Islet precursor cell (in vitro differentiated cells): ENCODE measurements around the gene DPP10.
"Not testable (repeated sequence)": the region's sequence is repeated elsewhere in the genome, so short reads cannot be mapped to it uniquely, and the experiment has no call there.

Source experiments
- DNase-seq: peaks from one replicate; pipeline ENCODE4 v3.0.0-alpha.2; 2018

DPP10 gene

DNA sequence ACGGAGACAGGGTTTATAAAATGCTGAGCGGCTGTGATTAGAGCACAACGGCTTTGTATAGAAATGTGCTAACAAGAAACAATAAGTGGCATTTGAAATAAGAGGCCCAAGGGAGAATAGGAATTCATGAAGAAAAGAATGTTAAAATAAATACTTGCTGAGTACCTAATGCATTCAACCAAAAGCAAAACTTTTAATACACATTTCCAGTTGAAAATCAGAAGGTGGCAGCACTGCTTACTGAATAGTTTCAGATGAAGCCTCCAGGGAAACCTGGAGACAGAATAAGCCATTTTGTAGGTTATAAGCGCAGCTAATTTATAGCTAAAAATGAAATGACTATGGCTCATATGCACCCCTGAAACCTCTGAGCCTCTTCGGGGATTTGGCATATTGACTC lies 286.6 kb downstream of the DPP10 start:
- DNase-seq: no peak

- no peak for DNase-seq
Observed at GRCh38 chr2:114735126-114735525, 292.7 kb downstream of the DPP10 start.

DNA sequence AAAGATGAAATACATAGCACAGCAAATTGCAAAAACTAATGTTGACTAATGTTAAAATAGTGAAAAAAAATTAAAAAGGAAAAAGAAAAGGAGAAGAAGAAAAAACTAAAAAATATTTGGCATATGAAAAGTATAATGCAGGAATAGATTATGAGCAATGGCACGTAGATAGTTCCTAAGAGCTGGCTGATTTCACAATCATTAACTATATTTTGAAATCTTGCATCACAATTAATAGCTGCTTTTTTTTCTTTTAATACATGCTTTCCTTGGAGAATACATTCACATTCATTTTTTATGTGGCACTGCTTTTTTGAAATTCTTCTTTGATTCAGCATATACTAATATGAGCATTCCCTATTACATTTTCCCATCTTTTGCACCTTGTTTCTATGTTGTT lies 299.8 kb downstream of the DPP10 start:
- no peak for DNase-seq

DNA sequence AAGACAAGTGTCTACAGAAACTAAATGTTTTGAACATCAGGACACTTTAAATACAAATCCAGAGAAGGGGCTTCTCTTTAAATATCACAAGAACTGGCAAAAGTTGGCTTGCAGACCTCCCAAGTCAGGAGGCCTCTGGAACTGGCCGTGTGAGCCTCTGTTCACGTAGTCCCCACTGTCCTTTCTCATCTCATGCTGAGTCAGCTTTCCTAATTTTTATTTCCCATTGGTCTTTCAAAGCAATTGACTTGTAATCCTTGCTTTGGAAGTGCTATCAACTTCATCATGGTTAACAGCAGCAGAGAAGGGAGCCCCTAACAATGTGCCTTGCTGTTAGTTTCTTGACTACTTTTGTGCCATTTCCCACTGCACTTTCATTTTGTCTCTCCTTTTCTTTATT lies 303.3 kb downstream of the DPP10 start:
- DNase-seq: no peak

GRCh38 chr2:114748175-114748574 lies 305.7 kb downstream of the DPP10 start:
- DNase-seq: not testable (repeated sequence)

DNA sequence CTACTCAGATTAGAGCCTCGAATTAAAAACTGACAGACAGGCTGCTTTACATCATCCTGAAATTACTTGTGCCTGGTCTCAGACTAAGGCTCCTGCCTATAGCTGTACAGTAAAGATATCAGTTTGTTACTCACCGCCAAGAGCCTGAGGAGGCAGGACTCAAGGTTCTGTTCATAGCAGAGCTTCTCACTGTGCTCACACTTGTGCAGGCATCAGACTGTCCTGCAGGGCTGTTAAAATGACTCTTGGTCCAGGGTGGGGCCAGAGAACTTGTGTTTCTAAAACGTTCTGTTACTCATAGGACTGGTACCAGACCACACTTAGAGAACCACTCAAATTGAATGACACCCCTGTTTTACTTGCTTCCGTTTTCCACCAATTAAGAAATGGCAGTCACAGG lies 310.0 kb downstream of the DPP10 start:
- DNase-seq: no peak

DNA sequence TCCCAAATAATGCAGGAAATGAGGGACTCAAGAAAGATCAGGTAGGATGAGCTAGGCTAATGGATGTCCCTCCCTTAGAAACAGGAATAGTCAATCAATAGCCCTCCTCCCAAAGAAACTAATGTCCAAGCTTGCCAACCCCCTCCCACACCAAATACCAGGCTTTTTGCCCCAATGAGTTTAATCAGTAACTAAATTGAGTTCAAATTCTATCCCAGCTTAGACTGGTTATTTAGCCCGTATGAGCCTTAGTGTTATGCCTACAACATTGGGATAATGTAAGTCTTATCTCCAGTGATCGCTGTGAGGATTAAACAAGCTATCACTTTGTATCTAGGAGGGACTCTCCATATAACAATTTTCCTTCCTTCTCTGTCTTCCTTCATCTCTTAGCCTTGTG lies 310.7 kb downstream of the DPP10 start:
- no peak for DNase-seq

DNA sequence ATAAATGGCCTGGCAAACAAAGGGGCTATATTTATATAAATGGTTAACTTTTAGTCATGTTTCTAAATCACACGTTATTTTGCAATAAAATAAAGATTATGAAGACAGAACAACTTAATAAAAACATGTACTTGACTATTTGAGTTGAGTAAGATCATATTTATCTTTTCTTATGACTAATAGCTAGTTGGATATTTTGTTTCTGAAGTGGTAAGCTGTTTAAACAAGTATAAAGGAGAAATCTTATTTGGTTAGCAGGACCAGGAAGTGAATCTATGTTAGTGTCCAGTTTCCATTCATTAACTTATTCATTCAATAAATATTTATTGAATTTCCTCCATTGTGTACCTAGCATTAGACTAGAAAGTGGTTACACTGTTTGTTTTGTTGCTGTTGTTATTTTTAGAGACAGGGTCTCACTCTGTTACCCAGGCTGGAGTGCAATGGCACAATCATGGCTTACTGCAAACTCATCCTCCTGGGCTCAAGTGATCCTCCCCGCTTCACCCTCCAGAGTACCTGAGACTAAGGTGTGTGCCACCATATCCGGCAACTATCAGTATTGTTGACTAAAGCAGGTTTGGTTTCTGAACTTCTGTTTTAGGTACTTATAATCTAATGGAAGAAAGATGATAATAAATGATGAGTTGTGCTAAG lies 312.6 kb downstream of the DPP10 start:
- no peak for DNase-seq

GRCh38 chr2:114762376-114762775 lies 319.9 kb downstream of the DPP10 start:
- DNase-seq: no peak

DNA sequence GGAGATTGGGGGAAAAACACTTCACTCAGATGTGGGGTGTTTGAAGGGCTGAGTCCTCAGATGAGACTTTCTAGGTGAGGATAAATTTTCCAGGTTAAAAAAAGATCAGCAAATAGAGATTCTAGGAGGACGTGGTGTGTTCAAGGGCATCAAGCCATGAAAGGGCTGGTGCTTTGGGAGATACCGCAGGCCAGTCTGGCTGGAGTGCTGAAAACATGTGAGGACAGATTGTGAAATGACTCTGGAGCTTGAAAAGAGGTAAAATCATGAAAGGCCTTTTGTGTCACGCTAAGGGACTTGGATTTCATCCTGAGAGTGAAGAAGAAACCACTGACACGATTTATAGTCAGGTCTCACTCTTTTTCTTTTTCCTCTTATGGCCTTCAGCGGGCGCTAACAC lies 320.5 kb downstream of the DPP10 start:
- DNase-seq: no peak

GRCh38 chr2:114769110-114769509 lies 326.7 kb downstream of the DPP10 start:
- DNase-seq: no peak

- DNase-seq: no peak
Observed at GRCh38 chr2:114769991-114770390, 327.6 kb downstream of the DPP10 start.

GRCh38 chr2:114784046-114784445 lies 341.6 kb downstream of the DPP10 start:
- no peak for DNase-seq

GRCh38 chr2:114784890-114785583 lies 342.6 kb downstream of the DPP10 start:
- DNase-seq: no peak

GRCh38 chr2:114786901-114787300 lies 344.5 kb downstream of the DPP10 start:
- no peak for DNase-seq

DNA sequence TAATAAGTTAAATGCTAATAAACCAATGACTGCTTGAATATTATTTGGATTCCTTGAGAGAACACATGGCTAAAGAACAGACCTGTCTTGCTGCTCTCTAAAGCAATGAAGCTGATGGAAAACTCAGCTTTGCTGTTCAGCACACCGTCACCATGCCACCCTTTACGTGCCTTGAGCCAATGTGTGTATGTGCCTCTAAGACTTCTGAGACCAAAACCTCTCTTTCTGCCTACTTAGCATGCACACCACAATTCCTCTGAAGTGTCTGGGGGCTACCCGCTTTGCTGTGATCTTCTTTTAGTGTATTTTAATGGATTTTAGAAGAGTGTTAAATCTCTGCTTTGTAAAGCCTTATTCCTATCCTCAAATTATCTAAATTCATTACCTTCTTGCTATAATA lies 345.0 kb downstream of the DPP10 start:
- DNase-seq: no peak

- no peak for DNase-seq
Observed at GRCh38 chr2:114789989-114790388, 347.5 kb downstream of the DPP10 start.

DNA sequence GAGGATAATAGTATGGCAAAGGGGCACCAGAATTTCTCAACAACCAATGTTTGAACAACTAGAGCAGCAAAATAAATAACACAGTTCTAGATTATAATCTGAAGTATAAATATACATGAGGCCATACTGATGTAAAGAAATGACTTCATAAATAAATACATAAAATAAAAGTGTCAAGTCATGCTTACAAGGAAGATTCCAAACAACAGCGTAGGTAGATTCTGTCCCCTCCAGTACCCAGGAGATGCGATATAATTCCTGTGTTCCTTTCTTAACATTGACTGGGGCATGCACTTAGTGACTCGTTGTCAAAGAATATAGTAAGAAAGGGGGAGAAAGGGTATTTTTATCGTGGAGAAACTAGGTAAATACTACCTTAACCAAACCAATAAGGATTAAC lies 355.1 kb downstream of the DPP10 start:
- no peak for DNase-seq

- no peak for DNase-seq
Observed at GRCh38 chr2:114797942-114798341, 355.5 kb downstream of the DPP10 start.

DNA sequence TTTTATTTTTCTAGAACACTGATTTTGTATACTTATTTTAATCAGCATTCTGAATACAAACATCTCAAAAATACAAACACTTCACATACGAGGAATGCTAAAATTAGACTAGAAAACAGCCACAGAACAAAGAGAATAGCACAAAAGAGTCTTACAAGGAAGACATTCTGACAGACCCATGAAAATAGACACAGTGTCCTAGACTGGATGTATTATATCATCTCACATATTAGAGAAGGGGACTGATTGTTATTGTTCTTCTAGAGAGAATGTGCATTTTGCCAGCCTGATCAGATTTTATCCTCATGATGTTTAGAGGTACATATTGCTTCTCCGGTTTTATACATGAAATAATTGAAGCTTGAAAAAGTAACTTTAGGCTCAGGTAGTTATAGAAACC lies 357.9 kb downstream of the DPP10 start:
- DNase-seq: no peak

GRCh38 chr2:114805195-114805594 lies 362.8 kb downstream of the DPP10 start:
- DNase-seq: no peak

- DNase-seq: no peak
Observed at GRCh38 chr2:114810092-114810491, 367.7 kb downstream of the DPP10 start.

DNA sequence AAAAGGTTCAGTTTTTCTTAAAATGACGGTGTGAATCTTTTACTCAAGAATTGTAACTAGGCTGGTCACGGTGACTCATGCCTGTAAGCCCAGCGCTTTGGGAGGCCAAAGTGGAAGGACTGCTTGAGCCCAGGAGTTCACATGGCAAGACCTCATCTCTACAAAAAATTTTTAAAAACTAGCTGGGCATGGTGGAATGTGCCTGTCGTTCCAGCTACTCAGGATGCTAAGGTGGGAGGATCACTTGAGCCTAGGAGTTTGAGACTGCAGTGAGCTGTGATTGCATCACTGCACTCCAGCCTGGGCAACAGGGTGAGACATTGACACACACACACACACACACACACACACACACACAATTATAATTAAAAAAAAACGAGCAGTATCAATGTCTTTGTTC lies 369.8 kb downstream of the DPP10 start:
- peak; percentile 58 for DNase-seq

DNA sequence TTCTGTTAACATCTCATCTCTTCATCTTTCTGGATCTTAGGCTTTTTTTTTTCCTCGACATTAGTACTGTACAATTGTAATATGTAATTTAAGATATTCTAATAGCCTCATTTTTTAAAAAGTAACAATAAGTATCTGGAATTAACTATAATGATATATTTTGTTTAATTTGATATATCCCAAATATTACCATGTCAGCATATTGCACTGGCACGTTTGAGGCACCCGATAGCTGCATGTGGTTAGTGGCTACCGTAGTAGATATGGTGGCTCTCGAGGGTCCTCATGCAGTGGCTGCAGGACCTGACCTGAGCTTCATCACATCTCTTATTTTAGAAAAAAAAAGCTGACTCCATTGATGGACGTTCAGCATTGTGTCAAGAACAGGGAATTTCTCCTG lies 371.9 kb downstream of the DPP10 start:
- DNase-seq: no peak

DNA sequence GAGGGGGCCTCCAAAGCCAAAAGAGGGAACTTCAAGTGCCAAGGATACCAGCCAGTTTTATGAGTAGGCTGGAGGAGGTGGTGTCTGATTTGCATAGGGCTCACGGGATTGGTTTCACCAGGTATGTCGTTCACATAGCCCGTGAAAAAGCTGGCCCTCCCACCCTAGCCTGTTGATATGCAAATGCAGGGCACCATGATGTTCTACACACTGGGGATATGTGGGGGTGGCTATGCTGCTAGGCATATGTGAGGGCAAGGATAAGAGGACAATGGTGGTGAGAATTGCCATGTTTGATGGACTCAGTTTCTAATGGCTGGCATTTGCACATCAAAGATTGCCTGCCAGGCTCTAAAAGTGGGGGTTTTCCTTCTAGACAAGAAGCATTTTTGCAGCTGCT lies 378.6 kb downstream of the DPP10 start:
- DNase-seq: no peak
